ENCODE results near the gene LMBR1.

DNA sequence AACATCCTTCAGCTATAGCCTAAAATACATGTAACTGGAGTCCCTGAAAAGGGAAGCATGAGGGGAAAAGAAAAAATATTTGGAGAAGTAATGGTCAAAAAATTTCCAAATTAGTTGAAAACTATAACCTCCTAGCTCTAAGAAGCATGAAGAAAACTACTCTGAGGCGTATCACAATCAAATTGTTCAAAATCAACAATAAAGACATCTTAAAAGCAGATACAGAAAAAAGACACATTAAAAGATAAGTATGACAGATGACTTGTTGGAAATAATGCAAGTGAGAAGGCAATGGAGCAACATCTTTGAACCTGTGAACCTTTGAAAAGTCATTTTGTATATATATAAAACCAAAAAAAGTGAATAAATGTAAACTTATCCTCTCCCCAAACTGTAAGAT is 159.3 kb downstream of the LMBR1 start:
- TF ChIP-seq, protein P1, sequence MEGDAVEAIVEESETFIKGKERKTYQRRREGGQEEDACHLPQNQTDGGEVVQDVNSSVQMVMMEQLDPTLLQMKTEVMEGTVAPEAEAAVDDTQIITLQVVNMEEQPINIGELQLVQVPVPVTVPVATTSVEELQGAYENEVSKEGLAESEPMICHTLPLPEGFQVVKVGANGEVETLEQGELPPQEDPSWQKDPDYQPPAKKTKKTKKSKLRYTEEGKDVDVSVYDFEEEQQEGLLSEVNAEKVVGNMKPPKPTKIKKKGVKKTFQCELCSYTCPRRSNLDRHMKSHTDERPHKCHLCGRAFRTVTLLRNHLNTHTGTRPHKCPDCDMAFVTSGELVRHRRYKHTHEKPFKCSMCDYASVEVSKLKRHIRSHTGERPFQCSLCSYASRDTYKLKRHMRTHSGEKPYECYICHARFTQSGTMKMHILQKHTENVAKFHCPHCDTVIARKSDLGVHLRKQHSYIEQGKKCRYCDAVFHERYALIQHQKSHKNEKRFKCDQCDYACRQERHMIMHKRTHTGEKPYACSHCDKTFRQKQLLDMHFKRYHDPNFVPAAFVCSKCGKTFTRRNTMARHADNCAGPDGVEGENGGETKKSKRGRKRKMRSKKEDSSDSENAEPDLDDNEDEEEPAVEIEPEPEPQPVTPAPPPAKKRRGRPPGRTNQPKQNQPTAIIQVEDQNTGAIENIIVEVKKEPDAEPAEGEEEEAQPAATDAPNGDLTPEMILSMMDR (IDR thresholded peaks at IDR 0.05; ENCODE audit: low read depth, low read length, missing input control): no peak
- TF ChIP-seq SP1 (IDR thresholded peaks at IDR 0.05) (no peak), HNF4G (IDR thresholded peaks at IDR 0.05) (no peak)
- TF ChIP-seq, protein P2, sequence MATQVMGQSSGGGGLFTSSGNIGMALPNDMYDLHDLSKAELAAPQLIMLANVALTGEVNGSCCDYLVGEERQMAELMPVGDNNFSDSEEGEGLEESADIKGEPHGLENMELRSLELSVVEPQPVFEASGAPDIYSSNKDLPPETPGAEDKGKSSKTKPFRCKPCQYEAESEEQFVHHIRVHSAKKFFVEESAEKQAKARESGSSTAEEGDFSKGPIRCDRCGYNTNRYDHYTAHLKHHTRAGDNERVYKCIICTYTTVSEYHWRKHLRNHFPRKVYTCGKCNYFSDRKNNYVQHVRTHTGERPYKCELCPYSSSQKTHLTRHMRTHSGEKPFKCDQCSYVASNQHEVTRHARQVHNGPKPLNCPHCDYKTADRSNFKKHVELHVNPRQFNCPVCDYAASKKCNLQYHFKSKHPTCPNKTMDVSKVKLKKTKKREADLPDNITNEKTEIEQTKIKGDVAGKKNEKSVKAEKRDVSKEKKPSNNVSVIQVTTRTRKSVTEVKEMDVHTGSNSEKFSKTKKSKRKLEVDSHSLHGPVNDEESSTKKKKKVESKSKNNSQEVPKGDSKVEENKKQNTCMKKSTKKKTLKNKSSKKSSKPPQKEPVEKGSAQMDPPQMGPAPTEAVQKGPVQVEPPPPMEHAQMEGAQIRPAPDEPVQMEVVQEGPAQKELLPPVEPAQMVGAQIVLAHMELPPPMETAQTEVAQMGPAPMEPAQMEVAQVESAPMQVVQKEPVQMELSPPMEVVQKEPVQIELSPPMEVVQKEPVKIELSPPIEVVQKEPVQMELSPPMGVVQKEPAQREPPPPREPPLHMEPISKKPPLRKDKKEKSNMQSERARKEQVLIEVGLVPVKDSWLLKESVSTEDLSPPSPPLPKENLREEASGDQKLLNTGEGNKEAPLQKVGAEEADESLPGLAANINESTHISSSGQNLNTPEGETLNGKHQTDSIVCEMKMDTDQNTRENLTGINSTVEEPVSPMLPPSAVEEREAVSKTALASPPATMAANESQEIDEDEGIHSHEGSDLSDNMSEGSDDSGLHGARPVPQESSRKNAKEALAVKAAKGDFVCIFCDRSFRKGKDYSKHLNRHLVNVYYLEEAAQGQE (IDR thresholded peaks at IDR 0.05): no peak
- TF ChIP-seq, protein P3, sequence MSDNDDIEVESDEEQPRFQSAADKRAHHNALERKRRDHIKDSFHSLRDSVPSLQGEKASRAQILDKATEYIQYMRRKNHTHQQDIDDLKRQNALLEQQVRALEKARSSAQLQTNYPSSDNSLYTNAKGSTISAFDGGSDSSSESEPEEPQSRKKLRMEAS (IDR thresholded peaks at IDR 0.05): no peak
